ENCODE measurements around the gene HOXA7.

DNA sequence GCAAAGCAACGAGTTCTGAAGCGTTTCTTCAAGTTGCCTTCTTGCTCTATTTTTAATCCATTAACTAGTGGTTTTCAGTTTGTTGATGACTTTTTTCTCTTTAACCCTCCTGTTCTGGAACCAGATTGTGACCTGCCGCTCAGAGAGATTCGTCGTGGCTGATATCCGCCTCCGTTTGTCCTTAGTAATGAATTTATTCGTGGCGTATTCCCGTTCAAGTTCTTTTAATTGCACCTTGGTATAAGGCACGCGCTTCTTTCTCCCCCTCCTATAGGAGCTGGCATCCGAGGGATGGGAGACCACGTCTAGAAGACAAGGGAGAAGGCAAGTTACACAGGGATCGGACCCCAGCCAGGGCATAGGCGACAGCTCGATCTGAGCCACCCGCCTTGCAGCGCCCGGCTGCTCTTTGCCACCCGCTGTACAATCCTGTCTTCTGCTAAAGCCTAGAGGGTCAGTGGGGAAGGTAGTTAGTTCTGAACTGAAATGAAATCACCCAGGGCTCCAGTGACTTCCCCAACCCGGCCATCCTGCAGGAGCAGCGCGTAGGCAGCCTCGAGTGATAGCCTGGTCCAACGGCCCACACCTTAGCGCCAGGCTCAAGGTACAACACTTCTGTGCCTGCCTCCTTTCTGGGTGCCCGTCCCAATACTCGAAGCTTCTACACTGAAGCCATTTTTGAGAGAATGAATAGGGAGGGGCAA lies 41.8 kb upstream of the HOXA7 start:
- TF ChIP-seq, protein P1, sequence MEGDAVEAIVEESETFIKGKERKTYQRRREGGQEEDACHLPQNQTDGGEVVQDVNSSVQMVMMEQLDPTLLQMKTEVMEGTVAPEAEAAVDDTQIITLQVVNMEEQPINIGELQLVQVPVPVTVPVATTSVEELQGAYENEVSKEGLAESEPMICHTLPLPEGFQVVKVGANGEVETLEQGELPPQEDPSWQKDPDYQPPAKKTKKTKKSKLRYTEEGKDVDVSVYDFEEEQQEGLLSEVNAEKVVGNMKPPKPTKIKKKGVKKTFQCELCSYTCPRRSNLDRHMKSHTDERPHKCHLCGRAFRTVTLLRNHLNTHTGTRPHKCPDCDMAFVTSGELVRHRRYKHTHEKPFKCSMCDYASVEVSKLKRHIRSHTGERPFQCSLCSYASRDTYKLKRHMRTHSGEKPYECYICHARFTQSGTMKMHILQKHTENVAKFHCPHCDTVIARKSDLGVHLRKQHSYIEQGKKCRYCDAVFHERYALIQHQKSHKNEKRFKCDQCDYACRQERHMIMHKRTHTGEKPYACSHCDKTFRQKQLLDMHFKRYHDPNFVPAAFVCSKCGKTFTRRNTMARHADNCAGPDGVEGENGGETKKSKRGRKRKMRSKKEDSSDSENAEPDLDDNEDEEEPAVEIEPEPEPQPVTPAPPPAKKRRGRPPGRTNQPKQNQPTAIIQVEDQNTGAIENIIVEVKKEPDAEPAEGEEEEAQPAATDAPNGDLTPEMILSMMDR (IDR thresholded peaks at IDR 0.05), result no peak
- TF ChIP-seq POLR2A (IDR thresholded peaks at IDR 0.05), result no peak
